ENCODE results near the gene NCMAP.

NCMAP gene

DNA sequence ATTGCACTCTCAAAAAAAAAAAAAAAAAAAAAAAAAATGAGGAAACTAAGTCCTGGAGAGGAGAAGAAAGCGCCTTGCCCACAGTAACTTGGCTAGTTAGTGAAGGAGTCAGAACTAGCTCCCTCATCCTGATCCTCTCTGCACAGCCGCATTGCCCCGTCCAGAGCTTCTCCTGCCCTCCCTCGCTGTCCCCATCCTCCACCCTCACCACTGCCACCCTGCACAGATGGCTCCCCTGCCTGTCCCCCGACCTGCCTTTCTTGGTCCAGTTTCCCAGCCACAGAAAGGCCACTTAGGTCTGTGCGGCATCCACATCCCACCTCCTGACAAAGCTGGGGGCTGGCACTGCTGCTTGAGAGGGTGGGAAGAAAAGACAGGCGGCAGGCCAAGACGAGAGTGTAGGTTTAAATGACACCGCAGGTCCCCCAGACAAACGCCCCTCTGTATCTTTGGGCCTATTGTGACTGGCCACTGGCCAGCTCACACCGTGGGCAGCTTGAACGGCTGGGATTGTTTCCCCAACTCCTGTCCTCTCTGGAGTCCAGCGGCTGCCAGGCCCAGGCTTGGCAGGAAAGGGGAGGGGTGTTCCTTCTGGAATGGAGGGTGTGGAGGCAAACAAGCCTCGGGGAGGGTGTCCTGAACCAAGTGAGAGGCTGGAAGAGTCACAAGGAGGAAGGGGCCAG, 20.2 kb downstream of the NCMAP start:
- no peak for DNase-seq

DNA sequence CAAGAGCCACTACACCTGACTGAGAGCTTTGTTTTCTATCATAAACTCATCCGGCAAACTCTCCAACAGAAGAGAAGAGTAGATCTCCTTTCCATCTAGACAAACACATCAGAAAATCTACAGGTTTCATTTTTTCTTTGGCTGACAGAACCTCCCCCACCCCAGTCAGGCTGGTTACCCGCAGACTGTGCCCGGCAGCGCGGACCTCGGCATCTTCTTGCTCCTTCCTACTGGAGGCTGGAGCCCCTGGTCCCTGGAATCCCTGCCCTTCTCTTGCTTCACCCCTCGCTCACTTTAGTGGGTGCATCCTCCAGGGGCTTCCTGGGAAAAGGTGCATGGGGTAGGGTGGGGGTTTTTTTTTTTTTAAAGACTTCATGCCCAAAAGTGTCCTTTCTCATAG, 23.0 kb downstream of the NCMAP start:
- DNase-seq = no peak

DNA sequence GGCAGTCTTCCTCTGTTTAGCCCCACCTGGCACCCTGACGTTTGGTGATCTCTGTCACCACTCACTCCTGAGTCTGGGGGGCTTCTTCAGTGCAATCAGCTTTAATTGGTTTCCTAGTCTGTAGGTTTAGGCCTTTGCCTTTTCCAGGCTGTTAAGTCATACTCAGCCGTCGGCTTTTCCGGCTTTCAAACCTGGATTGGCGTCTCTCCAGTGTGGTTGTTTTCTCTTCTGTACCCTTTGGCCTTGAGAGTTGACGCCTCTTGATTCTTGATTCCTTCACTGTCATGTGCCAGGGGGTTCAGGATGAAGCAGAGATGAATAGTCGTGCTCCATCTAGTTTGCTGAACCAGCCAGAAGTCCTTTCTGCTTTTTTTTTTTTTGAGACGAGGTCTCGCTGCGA, 24.9 kb downstream of the NCMAP start:
- DNase-seq = no peak

- no peak for DNase-seq
These were observed 28.3 kb downstream of the NCMAP start for GRCh38 chr1:24584171-24584647.

GRCh38 chr1:24586119-24586518, 30.2 kb downstream of the NCMAP start:
- no peak for DNase-seq

DNA sequence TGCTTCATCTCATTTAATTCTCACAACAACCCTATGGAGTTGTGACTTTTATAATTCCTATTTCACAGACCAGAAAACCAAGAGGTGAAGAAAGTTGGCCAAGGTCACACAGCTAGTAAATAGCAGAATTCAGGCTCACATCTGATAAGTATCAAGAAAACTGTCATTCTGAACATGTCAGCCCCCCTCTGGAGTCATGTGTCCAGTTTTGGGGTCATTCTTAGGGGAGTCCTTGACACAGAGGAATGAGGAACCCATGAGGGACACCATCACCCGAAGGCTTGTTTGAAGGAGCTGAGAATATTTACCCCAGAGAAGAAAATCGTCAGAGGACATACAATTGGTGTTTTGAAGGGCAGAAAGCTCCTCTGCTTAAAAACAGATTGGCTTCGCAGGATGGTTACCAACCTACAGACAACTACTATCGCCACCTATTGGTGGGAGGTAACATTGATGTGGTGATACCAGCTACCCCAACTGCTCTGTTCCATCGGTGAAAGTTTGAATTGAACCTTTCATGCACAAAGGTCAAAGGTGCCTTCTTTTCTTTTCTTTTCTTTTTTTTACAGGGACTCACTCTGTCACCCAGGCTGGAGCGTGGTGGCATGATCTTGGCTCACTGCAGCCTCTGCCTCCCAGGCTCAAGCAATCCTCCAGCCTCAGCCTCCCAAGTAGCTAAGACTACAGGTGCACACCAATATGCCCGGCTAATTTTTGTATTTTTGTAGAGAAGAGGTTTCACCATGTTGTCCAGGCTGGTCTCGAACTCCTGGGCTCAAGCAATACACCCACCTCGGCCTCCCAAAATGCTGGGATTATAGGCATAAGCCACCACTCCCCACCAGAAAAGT, 31.3 kb downstream of the NCMAP start:
- peak; percentile 69 to 76 for DNase-seq

- DNase-seq = no peak
These were observed 32.7 kb downstream of the NCMAP start for GRCh38 chr1:24588573-24588972.

DNA sequence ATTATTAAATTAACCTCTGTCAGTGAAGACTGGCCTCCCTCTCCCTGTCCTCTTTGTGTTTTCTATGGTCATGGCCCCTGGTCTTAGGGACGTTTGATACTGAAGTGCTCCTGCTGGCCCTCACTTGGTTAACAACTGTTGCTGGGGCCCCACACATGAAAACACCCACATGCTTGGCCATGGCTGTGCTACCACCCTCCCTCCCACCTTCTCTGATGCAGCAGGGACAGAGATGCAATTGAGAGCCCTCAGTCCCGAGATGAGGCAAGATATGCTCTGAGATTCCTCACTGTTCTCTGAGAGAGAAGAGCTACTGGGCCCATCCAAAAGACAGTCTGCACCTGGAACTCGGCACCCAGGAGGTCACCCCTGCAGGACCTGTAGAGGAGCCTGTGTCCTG, 33.3 kb downstream of the NCMAP start:
- DNase-seq = no peak

DNA sequence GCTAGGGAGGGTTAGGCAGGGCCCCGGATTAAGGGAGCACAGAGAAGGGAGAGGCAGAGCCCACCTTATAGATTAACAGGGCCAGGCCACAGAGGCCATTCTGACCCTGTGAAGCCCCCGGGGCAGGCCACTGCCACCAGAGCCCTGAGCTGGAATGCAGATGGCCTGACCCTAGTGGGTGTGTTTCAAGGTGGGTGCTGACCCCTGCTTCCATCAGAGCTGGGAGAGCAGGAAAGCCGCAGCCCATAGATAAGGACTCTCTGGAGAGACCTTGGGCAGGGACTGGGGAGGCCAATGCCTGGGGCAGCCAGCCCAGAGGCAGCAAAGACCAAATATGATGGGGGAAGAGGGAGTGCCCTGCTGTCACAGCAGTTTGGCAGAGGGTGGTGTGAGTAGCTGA, 35.9 kb downstream of the NCMAP start:
- DNase-seq = no peak

DNA sequence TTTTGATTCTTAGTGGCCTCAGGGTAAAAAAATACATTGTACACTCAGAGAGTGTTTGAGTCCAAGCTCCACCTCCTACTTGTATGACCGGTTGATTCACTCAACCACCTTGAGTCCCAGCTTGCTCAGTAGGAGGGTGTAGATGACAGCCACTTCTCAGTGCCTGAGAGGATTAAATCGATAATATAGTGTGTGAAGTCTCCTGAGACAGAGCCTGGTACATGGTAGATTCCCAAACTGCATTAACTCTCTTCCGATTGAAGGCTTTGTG, 38.4 kb downstream of the NCMAP start:
- DNase-seq = no peak

DNA sequence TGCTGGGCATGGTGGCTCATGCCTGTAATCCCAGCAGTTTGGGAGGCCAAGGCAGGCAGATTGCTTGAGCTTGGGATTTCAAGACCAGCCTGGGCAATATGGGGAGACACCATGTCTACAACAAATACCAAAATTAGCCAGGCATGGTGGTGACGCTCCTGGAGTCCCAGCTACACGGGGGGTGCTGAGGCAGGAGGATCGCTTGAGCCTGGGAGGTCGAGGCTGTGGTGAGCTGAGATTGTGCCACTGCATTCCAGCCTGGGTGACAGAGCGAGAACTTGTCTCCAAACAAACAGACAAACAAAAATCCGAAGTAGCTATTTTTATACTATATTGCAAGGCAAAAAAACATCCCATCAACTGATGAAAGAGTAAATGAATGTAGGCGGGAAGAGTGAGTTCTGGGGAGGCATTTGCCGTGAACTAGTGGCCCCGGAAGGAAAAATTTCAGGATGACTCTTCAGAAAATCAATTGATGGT, 40.6 kb downstream of the NCMAP start:
- DNase-seq = no peak

DNA sequence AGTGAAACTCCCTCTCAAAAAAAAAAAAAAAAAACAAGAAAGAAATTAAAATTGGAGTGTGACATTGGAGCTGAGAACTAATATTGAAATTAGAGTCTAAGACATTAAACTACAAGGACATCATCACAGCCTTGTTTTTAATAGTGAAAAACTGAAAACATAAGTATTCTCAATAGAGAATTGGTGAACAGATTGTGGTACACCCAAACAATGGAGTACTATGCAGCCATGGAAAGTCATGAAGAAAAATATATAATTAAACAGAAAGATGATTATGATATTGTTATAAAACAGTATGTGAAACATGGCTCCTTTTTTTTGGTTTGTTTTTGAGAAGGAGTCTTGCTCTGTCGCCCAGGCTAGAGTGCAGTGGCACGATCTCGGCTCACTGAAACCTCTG, 43.4 kb downstream of the NCMAP start:
- DNase-seq = no peak

GRCh38 chr1:24600551-24600950, 44.7 kb downstream of the NCMAP start:
- DNase-seq = no peak

- DNase-seq = no peak
These were observed 49.8 kb downstream of the NCMAP start for GRCh38 chr1:24605534-24606295.

DNA sequence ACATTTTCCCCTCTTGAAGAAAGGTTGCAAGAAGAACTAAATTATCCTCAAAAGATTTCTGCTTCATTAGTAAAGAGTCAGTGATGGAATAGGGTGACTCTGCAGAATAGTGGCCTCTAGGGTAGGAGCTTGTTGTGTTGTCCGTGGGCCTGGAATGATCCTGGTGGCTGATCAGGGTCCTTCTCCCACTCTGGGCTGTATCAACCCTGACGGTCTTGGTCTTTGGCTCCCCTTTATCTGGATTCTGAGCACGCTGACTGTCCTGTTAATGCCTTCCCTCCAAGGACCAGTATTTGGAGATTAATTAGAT, 50.4 kb downstream of the NCMAP start:
- DNase-seq = no peak

- no peak for DNase-seq
These were observed 50.7 kb downstream of the NCMAP start for GRCh38 chr1:24606621-24607020.

- no peak for DNase-seq
These were observed 54.1 kb downstream of the NCMAP start for GRCh38 chr1:24609949-24610517.

DNA sequence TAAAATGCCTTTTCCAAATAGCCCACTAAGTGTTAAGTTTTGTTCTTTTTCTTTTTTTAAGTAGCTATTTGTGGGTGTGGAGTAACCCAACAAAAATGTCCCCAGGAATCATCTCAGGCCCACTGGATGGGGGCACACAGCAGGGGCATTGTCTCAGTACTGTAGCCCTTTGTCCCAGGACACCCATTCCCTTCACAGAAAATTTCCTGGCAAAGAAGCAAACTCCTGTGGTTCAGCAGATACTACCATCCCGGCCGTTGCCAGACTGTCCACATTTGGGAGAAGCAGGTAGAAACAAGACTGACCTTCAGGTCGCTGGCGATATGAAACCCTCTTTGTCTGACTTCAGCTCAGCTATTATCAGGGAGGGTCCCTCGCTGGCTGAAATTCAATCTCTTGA, 63.5 kb downstream of the NCMAP start:
- no peak for DNase-seq

GRCh38 chr1:24620678-24621077, 64.8 kb downstream of the NCMAP start:
- DNase-seq = no peak

DNA sequence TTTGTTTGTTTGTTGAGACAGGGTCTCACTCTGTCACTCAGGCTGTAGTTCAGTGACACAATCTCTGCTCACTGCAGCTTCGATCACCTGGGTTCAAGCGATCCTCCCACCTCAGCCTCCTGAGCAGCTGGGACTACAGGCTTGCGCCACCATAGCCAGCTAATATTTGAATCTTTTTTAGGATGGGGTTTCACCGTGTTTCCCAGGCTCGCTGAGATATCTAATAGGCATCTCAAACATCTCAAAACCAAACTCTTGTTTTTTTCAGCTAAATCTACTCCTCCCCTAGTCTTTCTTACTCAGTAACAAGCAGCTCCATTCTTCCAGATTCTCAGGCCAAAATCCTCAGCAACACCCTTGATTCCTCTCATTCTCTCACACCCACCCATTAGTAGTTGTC, 65.2 kb downstream of the NCMAP start:
- no peak for DNase-seq

DNA sequence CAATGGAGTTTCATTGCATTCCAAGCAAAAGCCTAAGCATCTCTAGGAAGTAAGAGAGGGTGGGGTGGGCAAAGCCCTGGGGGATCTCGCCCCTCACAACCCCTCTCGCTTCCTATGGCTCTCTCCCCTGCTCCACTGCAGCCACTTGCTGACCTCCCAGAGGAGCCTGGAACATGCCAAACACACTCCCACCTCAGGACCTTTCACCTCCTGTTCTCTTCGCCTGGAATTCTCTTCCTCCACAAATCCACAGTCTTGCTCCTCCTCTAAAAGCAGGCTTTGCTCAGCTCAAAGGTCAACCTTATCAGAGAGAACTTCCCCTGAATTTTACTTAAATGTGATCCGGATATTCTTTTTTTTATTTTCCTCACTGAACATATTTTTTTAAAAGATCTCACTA, 66.3 kb downstream of the NCMAP start:
- no peak for DNase-seq

- no peak for DNase-seq
These were observed 76.9 kb downstream of the NCMAP start for GRCh38 chr1:24632832-24633175.

- DNase-seq = peak; percentile 74 to 84
These were observed 79.4 kb downstream of the NCMAP start for GRCh38 chr1:24635195-24635843.

Data from NCI-H2081 (cell line).